ENCODE measurements around the gene CEP152. TPM values are rescaled to one million over a fixed set of nuclear protein-coding genes. Genes with fewer than 3 reads are reported as not detected.
A peak's percentile ranks its signal among the peaks of the same experiment; 100 is the strongest.

CEP152 gene
- total RNA-seq, 1 donor from 2014 or later = 4.2 TPM

- Histone ChIP-seq H3K9ac (ENCODE audit: low read length) (peak overlapping the region; percentile 48), H3K4me2 (ENCODE audit: low read length) (peak overlapping the region; percentile 52), H2AFZ (ENCODE audit: low read depth, low read length) (no peak overlapping the region), H3K36me3 (ENCODE audit: insufficient read depth, low read length) (no peaks in the 10 kb centered on the region), H4K20me1 (ENCODE audit: insufficient read depth, low read length) (no peaks in the 10 kb centered on the region), H3K4me3 (ENCODE audit: insufficient read depth, low read depth, low read length) (no peak overlapping the region), H3K27me3 (ENCODE audit: insufficient read depth, low read length) (no peaks in the 10 kb centered on the region), H3K27ac (ENCODE audit: low read depth, low read length) (peak overlapping the region; percentile 89), H3K4me1 (ENCODE audit: insufficient read depth, low read length) (peaks cover 47% of the 10 kb centered on the region), H3K79me2 (ENCODE audit: insufficient read depth, low read length) (no peaks in the 10 kb centered on the region), H3K9me3 (ENCODE audit: insufficient read depth, low read depth, low read length) (no peaks in the 10 kb centered on the region)
- Mint-ChIP-seq H3K4me3 (ENCODE audit: unreplicated experiment) (no peak overlapping the region), H3K4me1 (ENCODE audit: low read depth, unreplicated experiment) (peaks cover 36% of the 10 kb centered on the region), H3K36me3 (ENCODE audit: low read depth, unreplicated experiment) (no peaks in the 10 kb centered on the region), H3K9me3 (ENCODE audit: unreplicated experiment) (no peaks in the 10 kb centered on the region), H3K27ac (ENCODE audit: unreplicated experiment) (peak overlapping the region; percentile 96), H3K27me3 (ENCODE audit: low read depth, unreplicated experiment) (no peaks in the 10 kb centered on the region)
- DNase-seq (ENCODE audit: low read depth) (peak; percentile 79), FAIRE-seq (peak; percentile 99)
- TF ChIP-seq EZH2 (IDR thresholded peaks at IDR 0.05; ENCODE audit: insufficient read depth, low read length) (no peak), CTCF (IDR thresholded peaks at IDR 0.05; ENCODE audit: insufficient read depth, low read depth, low read length) (no peak)
These were observed 117.4 kb downstream of the CEP152 start for GRCh38 chr15:48693484-48693883.

GRCh38 chr15:48688493-48688892 is 122.4 kb downstream of the CEP152 start:
- H3K9me3 ChIP-seq (ENCODE audit: insufficient read depth, low read depth, low read length) = no peaks in the 10 kb centered on the region
- no peak overlapping the region for H2AFZ ChIP-seq (ENCODE audit: low read depth, low read length)
- no peak overlapping the region for H3K4me2 ChIP-seq (ENCODE audit: low read length)
- H3K4me3 ChIP-seq (ENCODE audit: insufficient read depth, low read depth, low read length) = no peak overlapping the region
- H3K4me1 ChIP-seq (ENCODE audit: insufficient read depth, low read length) = peaks cover 13% of the 10 kb centered on the region
- Mint-ChIP-seq H3K9me3 (ENCODE audit: unreplicated experiment) (peaks cover 2% of the 10 kb centered on the region), H3K27ac (ENCODE audit: unreplicated experiment) (no peak overlapping the region), H3K4me1 (ENCODE audit: low read depth, unreplicated experiment) (peaks cover 9% of the 10 kb centered on the region), H3K27me3 (ENCODE audit: low read depth, unreplicated experiment) (no peaks in the 10 kb centered on the region), H3K4me3 (ENCODE audit: unreplicated experiment) (no peak overlapping the region), H3K36me3 (ENCODE audit: low read depth, unreplicated experiment) (no peaks in the 10 kb centered on the region)
- no peak overlapping the region for H3K9ac ChIP-seq (ENCODE audit: low read length)
- H3K79me2 ChIP-seq (ENCODE audit: insufficient read depth, low read length) = no peaks in the 10 kb centered on the region
- H3K27me3 ChIP-seq (ENCODE audit: insufficient read depth, low read length) = no peaks in the 10 kb centered on the region
- DNase-seq (ENCODE audit: low read depth) = no peak
- TF ChIP-seq EZH2 (IDR thresholded peaks at IDR 0.05; ENCODE audit: insufficient read depth, low read length) = no peak
- TF ChIP-seq CTCF (IDR thresholded peaks at IDR 0.05; ENCODE audit: insufficient read depth, low read depth, low read length) = no peak
- no peak for FAIRE-seq
- H3K36me3 ChIP-seq (ENCODE audit: insufficient read depth, low read length) = no peaks in the 10 kb centered on the region
- no peaks in the 10 kb centered on the region for H4K20me1 ChIP-seq (ENCODE audit: insufficient read depth, low read length)
- no peak overlapping the region for H3K27ac ChIP-seq (ENCODE audit: low read depth, low read length)

Other genes starting within 250 kb of the CEP152 start
- gene FBN1, start 165.4 kb downstream of the CEP152 start, total RNA-seq = 210 and 298 TPM in 2 replicates
- 165 and 166 TPM in 2 replicates for gene EID1, start 67.1 kb upstream of the CEP152 start, total RNA-seq
- gene SHC4, start 152.8 kb upstream of the CEP152 start, total RNA-seq = 2.7 and 3.7 TPM in 2 replicates
- gene SECISBP2L, start 235.4 kb upstream of the CEP152 start, total RNA-seq = 52.5 and 53.2 TPM in 2 replicates

Data from astrocyte (in vitro differentiated cells and primary cell).